ENCODE results near the gene IFT88.

DNA sequence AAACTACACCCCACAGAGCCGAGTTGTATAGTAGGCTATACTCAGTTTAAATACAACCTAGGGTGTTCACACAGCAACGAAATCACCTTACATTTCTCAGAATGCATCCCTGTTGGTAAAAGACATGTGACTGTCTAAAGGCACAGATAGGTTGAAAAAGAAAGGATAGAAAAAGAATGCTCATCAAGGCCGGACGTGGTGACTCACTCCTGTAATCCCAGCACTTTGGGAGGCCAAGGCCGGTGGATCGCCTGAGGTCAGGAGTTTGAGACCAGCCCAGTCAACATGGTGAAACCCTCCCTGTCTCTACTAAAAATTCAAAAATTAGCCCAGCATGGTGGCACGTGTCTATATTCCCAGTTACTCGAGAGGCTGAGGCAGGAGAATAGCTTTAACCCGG is 132.8 kb downstream of the IFT88 start:
- TF ChIP-seq, protein P1, sequence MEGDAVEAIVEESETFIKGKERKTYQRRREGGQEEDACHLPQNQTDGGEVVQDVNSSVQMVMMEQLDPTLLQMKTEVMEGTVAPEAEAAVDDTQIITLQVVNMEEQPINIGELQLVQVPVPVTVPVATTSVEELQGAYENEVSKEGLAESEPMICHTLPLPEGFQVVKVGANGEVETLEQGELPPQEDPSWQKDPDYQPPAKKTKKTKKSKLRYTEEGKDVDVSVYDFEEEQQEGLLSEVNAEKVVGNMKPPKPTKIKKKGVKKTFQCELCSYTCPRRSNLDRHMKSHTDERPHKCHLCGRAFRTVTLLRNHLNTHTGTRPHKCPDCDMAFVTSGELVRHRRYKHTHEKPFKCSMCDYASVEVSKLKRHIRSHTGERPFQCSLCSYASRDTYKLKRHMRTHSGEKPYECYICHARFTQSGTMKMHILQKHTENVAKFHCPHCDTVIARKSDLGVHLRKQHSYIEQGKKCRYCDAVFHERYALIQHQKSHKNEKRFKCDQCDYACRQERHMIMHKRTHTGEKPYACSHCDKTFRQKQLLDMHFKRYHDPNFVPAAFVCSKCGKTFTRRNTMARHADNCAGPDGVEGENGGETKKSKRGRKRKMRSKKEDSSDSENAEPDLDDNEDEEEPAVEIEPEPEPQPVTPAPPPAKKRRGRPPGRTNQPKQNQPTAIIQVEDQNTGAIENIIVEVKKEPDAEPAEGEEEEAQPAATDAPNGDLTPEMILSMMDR (IDR thresholded peaks at IDR 0.05) = no peak
- no peak for TF ChIP-seq POLR2A (IDR thresholded peaks at IDR 0.05)

Data from heart left ventricle (tissue), 13 donors.